Kidney epithelial cell (primary cell): Measurements from ENCODE around the gene FBXW11. TPM values are rescaled to one million over a fixed set of nuclear protein-coding genes. Genes with fewer than 3 reads are reported as not detected.

Experiments
- DNase-seq: peaks from one replicate; pipeline ENCODE4 v3.0.0-alpha.2; 2010; ENCODE audit warnings: low read depth
- H3K27me3 ChIP-seq: 2 replicates; pipeline ENCODE4 v1.6.0; 2011; ENCODE audit warnings: low read length; ENCODE audit not compliant: control insufficient read depth, insufficient read depth
- H3K36me3 ChIP-seq: 2 replicates; pipeline ENCODE4 v1.5.1; 2011; ENCODE audit warnings: low read length; ENCODE audit not compliant: control insufficient read depth, insufficient read depth
- H3K4me3 ChIP-seq: 2 replicates; pipeline ENCODE4 v1.5.1; 2011; ENCODE audit warnings: low read depth, mild to moderate bottlenecking, control low read depth, low read length
- CTCF ChIP-seq: IDR thresholded peaks from 2 replicates; pipeline ENCODE4 v1.5.1; 2011; ENCODE audit warnings: mild to moderate bottlenecking, moderate library complexity, low read length, control low read depth, inconsistent platforms; ENCODE audit not compliant: insufficient read depth, poor library complexity, severe bottlenecking
- total RNA-seq: library from RNA; depleted of rRNA; stranded (reverse); fragments of >200 nt; gene quantifications from 2 replicates; pipeline ENCODE4 v1.2.3, GENCODE V29; 2015

The FBXW11 gene
- total RNA-seq, 1 donor from 2014 or later = 75.1 TPM

DNA sequence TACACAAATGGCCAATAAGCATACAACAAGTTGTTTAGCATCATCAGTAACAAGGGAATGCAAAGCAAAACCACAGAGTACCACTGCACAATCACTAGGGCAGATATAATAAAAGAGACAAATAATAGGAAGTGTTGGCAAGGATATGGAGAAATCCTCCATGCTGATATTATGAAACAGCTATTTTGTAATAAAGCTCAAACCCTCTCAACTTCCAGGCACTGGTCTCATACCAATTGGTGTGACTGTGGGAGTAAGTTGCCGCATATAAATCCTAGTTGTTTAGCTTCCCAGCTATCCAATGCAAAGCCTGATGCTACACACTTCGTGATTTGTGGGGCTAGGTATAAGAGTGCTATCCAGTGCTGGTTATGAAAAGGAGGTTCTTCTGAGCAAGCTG is 132.2 kb downstream of the FBXW11 start:
- no peak for DNase-seq
- no peak overlapping the region for H3K4me3 ChIP-seq
- no peaks in the 10 kb centered on the region for H3K36me3 ChIP-seq
- H3K27me3 ChIP-seq = no peaks in the 10 kb centered on the region
- no peak for TF ChIP-seq CTCF

DNA sequence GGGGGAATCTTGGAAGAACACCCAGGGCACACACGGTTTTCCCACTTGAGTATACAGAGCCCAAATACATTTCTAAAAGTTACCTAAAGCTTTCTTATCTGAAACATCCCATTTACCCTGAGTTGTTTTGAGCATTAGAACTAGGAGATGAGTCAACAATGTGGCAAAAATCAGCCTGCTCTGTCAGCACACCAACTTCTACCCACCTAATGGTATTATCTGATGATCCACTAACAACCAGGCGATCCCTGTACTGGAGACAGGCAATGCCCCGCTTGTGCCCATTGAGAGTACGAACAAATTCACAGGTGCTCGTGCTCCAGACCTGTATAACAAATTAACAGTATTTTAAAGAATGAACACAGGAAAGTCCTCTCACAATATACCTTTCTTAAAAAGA is 133.8 kb downstream of the FBXW11 start:
- TF ChIP-seq CTCF = no peak
- no peaks in the 10 kb centered on the region for H3K36me3 ChIP-seq
- H3K27me3 ChIP-seq = no peaks in the 10 kb centered on the region
- no peak overlapping the region for H3K4me3 ChIP-seq
- DNase-seq = no peak

- no peaks in the 10 kb centered on the region for H3K36me3 ChIP-seq
- TF ChIP-seq CTCF = no peak
- no peaks in the 10 kb centered on the region for H3K27me3 ChIP-seq
- DNase-seq = no peak
- no peak overlapping the region for H3K4me3 ChIP-seq
Measured at GRCh38 chr5:171871711-171872110, 134.7 kb downstream of the FBXW11 start.

- no peak for TF ChIP-seq CTCF
- Histone ChIP-seq H3K36me3 (no peaks in the 10 kb centered on the region), H3K4me3 (no peak overlapping the region), H3K27me3 (no peaks in the 10 kb centered on the region)
- no peak for DNase-seq
Measured at GRCh38 chr5:171869956-171870355, 136.5 kb downstream of the FBXW11 start.

DNA sequence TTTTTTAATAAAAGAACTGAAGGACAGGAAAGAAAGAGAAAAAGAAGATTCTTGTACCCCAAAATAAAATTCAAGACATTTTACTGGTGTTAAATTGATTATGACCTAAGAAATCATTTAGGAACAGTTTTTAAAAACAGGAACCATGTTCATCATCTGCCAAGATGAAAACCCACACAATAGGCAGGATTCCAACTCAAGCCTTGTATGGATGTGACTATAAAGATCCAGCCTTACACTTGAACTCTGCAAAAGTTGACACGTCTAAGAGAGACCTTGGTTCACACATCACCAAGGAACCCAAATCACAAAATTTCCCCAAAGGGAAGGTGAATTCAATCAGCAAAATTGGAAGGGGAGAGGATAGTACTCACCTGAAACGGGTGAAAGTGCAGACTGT is 138.2 kb downstream of the FBXW11 start:
- H3K36me3 ChIP-seq = no peaks in the 10 kb centered on the region
- no peak for DNase-seq
- no peak for TF ChIP-seq CTCF
- H3K27me3 ChIP-seq = no peaks in the 10 kb centered on the region
- no peak overlapping the region for H3K4me3 ChIP-seq

DNA sequence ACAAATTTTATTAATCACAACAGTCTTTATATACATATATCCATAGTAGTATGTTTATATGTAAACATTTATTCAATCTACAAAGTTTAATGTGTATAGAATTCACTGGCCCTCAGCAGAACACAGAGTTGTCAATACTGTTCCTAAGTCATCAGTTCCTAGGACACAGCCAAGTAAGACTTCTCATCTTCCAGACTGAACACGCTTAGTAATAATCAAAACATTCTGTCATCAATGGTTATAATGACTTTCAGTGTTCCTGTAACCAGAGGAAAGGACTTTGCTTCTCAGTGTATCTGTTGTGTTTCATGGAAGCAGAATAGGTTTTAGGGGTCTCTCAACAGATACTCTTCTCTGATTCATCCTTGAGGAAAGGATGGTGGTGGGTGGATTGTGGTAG is 138.7 kb downstream of the FBXW11 start:
- DNase-seq = no peak
- Histone ChIP-seq H3K4me3 (no peak overlapping the region), H3K36me3 (no peaks in the 10 kb centered on the region), H3K27me3 (no peaks in the 10 kb centered on the region)
- TF ChIP-seq CTCF = no peak
